ENCODE measurements around the gene TAF10.

DNA sequence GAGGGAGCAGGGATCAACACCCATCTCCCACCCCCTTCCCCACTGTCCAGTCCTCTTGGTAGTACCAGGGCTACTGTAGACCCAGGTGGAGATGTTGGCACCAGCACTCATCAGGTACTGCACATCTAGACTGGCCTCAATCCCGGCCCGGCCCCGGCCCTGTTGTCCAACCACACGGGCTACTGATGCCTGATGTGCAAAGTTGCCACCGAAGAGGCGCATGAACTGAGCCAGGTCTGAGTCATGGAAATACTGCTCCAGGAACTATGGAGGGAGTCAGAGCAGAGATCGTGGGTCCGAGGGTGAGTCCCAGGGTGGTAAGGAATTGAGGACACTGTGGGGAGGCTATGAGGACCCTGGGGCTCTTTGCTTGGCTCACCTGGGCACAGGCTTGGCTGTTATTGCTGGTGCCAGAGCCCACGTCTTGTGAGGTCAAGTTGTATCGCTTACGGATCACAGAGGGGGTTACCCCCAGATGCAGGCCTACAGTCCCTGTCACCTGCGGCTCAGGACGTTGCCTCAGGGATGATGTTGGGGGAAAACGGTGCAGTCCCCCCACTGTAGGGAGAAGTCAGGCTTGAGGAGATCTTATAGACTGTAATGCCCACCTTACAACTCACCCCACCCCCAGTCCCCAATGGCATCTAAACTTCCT lies 4.7 kb upstream of the TAF10 start:
- TF ChIP-seq, protein P1, sequence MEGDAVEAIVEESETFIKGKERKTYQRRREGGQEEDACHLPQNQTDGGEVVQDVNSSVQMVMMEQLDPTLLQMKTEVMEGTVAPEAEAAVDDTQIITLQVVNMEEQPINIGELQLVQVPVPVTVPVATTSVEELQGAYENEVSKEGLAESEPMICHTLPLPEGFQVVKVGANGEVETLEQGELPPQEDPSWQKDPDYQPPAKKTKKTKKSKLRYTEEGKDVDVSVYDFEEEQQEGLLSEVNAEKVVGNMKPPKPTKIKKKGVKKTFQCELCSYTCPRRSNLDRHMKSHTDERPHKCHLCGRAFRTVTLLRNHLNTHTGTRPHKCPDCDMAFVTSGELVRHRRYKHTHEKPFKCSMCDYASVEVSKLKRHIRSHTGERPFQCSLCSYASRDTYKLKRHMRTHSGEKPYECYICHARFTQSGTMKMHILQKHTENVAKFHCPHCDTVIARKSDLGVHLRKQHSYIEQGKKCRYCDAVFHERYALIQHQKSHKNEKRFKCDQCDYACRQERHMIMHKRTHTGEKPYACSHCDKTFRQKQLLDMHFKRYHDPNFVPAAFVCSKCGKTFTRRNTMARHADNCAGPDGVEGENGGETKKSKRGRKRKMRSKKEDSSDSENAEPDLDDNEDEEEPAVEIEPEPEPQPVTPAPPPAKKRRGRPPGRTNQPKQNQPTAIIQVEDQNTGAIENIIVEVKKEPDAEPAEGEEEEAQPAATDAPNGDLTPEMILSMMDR (IDR thresholded peaks at IDR 0.05): no peak
- TF ChIP-seq POLR2A (IDR thresholded peaks at IDR 0.05): no peak
- no peak for TF ChIP-seq POLR2AphosphoS5 (IDR thresholded peaks at IDR 0.05)

Data from transverse colon (tissue), 4 donors.